ENCODE measurements around the gene LRCH1.

The LRCH1 gene

GRCh38 chr13:46659413-46660065 lies 106.6 kb downstream of the LRCH1 start:
- H3K27ac Mint-ChIP-seq = no peak overlapping the region
- no peak overlapping the region for H3K4me3 Mint-ChIP-seq
- no peaks in the 10 kb centered on the region for H3K9me3 Mint-ChIP-seq (ENCODE audit: low read depth)
- H3K27me3 Mint-ChIP-seq = no peaks in the 10 kb centered on the region
- H3K4me1 Mint-ChIP-seq (ENCODE audit: low read depth) = peaks cover 28% of the 10 kb centered on the region
- peaks cover 3% of the 10 kb centered on the region for H3K36me3 Mint-ChIP-seq

DNA sequence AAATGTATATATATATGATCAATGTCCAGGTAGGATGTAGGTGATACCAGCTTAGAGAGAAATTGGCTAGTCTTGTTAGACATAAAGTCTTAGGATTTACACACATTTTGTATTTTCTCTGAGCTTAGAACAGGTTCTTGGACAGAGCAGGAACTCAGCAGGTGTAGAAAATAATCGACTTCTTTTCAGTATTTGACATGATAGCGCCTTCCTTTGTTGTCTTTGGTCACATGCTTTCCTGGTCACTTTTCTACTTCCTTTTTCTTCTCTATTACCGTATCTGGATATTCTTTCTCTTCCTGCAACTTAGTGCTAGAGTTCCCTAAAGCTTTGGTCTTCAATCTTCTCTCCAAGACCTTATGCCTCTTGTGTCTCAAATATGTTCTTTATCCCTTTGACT lies 107.4 kb downstream of the LRCH1 start:
- H3K9me3 Mint-ChIP-seq (ENCODE audit: low read depth) = no peaks in the 10 kb centered on the region
- H3K27ac Mint-ChIP-seq = no peak overlapping the region
- peaks cover 25% of the 10 kb centered on the region for H3K4me1 Mint-ChIP-seq (ENCODE audit: low read depth)
- no peak overlapping the region for H3K4me3 Mint-ChIP-seq
- H3K36me3 Mint-ChIP-seq = peaks cover 3% of the 10 kb centered on the region
- no peaks in the 10 kb centered on the region for H3K27me3 Mint-ChIP-seq

DNA sequence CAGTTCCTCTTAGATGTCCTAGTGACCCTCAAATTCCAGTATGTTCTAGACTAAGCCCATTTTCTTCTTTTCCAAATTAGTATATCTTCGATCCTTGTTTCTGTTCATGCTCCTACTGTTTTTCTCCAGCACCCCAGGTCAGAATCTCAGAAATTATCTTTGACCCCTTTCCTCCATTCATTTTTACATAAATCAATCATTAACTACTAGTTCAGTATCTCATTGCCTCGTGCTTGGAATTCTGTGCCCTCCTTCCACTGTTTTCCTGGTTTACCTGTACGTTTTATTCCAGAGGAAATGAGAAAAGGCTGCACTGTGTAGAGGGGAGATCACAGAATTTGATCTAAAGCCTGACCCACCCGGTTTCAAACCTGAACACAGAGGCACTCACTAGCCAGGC lies 107.9 kb downstream of the LRCH1 start:
- no peaks in the 10 kb centered on the region for H3K27me3 Mint-ChIP-seq
- peaks cover 3% of the 10 kb centered on the region for H3K36me3 Mint-ChIP-seq
- H3K4me3 Mint-ChIP-seq = no peak overlapping the region
- no peak overlapping the region for H3K27ac Mint-ChIP-seq
- peaks cover 25% of the 10 kb centered on the region for H3K4me1 Mint-ChIP-seq (ENCODE audit: low read depth)
- no peaks in the 10 kb centered on the region for H3K9me3 Mint-ChIP-seq (ENCODE audit: low read depth)

GRCh38 chr13:46662690-46663089 lies 109.7 kb downstream of the LRCH1 start:
- no peak overlapping the region for H3K4me3 Mint-ChIP-seq
- H3K4me1 Mint-ChIP-seq (ENCODE audit: low read depth) = peaks cover 30% of the 10 kb centered on the region
- H3K27me3 Mint-ChIP-seq = no peaks in the 10 kb centered on the region
- H3K36me3 Mint-ChIP-seq = no peaks in the 10 kb centered on the region
- no peak overlapping the region for H3K27ac Mint-ChIP-seq
- no peaks in the 10 kb centered on the region for H3K9me3 Mint-ChIP-seq (ENCODE audit: low read depth)

- Mint-ChIP-seq H3K27me3 (no peaks in the 10 kb centered on the region), H3K36me3 (no peaks in the 10 kb centered on the region), H3K27ac (no peak overlapping the region), H3K9me3 (ENCODE audit: low read depth) (no peaks in the 10 kb centered on the region), H3K4me3 (no peak overlapping the region), H3K4me1 (ENCODE audit: low read depth) (peaks cover 37% of the 10 kb centered on the region)
These were observed 110.5 kb downstream of the LRCH1 start for GRCh38 chr13:46663206-46664037.

GRCh38 chr13:46664195-46664594 lies 111.2 kb downstream of the LRCH1 start:
- H3K36me3 Mint-ChIP-seq = no peaks in the 10 kb centered on the region
- H3K9me3 Mint-ChIP-seq (ENCODE audit: low read depth) = no peaks in the 10 kb centered on the region
- H3K27ac Mint-ChIP-seq = peak overlapping the region; percentile 22
- no peaks in the 10 kb centered on the region for H3K27me3 Mint-ChIP-seq
- peaks cover 42% of the 10 kb centered on the region for H3K4me1 Mint-ChIP-seq (ENCODE audit: low read depth)
- no peak overlapping the region for H3K4me3 Mint-ChIP-seq

DNA sequence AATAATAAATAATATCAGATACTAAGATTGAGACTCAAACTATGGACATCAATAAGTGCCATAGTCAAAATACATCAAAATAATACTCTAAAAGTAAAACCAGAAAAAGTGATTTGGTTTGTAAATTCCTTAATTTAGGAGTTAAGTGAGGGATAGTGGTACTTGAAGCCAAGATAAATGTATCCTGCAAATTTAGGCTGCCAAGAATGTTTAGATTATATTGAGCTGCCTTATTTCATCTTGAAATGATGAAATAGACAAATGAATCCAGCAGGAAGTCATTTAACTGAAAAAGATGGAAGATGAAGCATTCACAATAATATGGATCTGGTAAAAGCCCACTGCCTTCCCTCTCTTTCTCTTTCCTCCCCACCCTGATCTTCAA lies 112.3 kb downstream of the LRCH1 start:
- peaks cover 2% of the 10 kb centered on the region for H3K36me3 Mint-ChIP-seq
- H3K27me3 Mint-ChIP-seq = no peaks in the 10 kb centered on the region
- H3K9me3 Mint-ChIP-seq (ENCODE audit: low read depth) = no peaks in the 10 kb centered on the region
- H3K27ac Mint-ChIP-seq = peak overlapping the region; percentile 59
- peaks cover 42% of the 10 kb centered on the region for H3K4me1 Mint-ChIP-seq (ENCODE audit: low read depth)
- H3K4me3 Mint-ChIP-seq = no peak overlapping the region

DNA sequence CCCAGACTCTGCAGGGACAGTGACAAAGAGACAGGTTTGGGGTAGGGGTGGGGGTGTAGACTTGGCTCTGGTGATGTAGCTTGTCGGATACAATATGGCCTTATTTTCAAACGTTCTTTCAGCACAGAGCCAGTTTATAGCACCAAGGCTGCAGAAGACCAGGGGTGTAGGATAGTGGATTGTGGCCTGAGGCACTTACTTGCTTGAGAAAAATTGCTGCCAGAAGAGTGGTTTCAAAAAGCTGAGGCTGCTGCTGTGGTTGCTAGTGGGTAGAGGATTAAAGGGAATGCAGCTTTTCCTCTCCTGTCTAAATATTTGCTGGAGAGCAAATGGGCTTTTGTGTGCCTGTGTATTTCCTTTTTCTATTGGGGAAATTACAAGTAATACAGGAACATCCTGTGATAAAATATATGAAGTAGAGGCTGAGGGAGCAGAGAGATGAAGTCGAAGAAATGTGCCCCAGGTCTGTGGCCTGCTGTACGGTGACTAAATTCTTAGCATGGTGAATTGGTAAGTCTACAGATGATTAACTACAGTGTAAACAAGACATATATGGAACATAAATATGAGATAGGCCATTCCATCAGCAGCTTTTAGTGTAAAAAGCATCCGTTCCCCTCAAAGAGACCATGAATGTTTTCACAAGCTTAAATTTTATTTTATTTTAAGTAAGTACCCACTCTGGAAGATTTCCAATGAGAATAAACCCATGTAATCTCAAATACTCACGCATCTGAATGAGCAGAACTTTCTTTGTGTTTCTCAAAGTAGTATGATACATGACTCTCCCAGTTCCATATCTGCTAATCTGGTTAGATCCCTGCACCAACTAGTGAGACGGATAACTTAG lies 112.9 kb downstream of the LRCH1 start:
- H3K27me3 Mint-ChIP-seq = no peaks in the 10 kb centered on the region
- peak overlapping the region; percentile 59 for H3K27ac Mint-ChIP-seq
- peaks cover 2% of the 10 kb centered on the region for H3K36me3 Mint-ChIP-seq
- peaks cover 42% of the 10 kb centered on the region for H3K4me1 Mint-ChIP-seq (ENCODE audit: low read depth)
- H3K9me3 Mint-ChIP-seq (ENCODE audit: low read depth) = no peaks in the 10 kb centered on the region
- peak overlapping the region; percentile 51 for H3K4me3 Mint-ChIP-seq

GRCh38 chr13:46666727-46667456 lies 113.9 kb downstream of the LRCH1 start:
- peaks cover 9% of the 10 kb centered on the region for H3K36me3 Mint-ChIP-seq
- H3K4me1 Mint-ChIP-seq (ENCODE audit: low read depth) = peaks cover 46% of the 10 kb centered on the region
- H3K9me3 Mint-ChIP-seq (ENCODE audit: low read depth) = no peaks in the 10 kb centered on the region
- peak overlapping the region; percentile 80 for H3K4me3 Mint-ChIP-seq
- H3K27ac Mint-ChIP-seq = peak overlapping the region; percentile 82
- H3K27me3 Mint-ChIP-seq = no peaks in the 10 kb centered on the region

- Mint-ChIP-seq H3K27ac (peak overlapping the region; percentile 93), H3K36me3 (peaks cover 10% of the 10 kb centered on the region), H3K27me3 (no peaks in the 10 kb centered on the region), H3K4me3 (peak overlapping the region; percentile 89), H3K4me1 (ENCODE audit: low read depth) (peaks cover 47% of the 10 kb centered on the region), H3K9me3 (ENCODE audit: low read depth) (no peaks in the 10 kb centered on the region)
These were observed 114.8 kb downstream of the LRCH1 start for GRCh38 chr13:46667687-46668281.

- Mint-ChIP-seq H3K36me3 (peaks cover 10% of the 10 kb centered on the region), H3K9me3 (ENCODE audit: low read depth) (no peaks in the 10 kb centered on the region), H3K27ac (peak overlapping the region; percentile 93), H3K4me3 (peak overlapping the region; percentile 89), H3K4me1 (ENCODE audit: low read depth) (peaks cover 47% of the 10 kb centered on the region), H3K27me3 (no peaks in the 10 kb centered on the region)
These were observed 115.3 kb downstream of the LRCH1 start for GRCh38 chr13:46668302-46668720.

DNA sequence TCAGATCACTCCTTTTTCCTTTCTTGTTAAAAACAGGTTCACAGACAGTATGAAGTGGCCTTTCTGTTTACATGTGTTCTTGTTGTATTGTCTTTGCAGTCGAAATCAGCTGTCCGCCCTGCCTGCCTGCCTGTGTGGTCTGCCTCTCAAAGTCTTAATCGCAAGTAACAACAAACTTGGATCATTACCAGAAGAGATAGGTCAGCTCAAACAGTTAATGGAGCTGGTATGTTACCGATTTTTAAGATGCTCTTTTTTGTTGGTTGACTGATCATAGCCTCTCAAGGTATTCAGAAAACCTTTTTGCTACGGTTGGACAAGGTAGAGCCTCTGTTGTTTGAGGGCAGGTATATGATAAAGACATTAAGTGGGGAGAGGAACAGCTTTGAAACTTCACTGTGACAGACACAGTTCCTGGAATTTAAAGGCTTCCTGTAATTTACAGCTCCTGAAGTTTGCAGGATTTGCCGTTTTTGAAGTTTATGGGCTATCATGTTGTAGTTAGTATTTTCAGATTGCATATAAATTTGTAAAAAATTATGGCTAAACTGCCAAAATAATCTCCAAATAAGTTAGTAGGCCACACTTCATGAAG lies 116.1 kb downstream of the LRCH1 start:
- Mint-ChIP-seq H3K4me3 (peak overlapping the region; percentile 72), H3K36me3 (peaks cover 10% of the 10 kb centered on the region), H3K27me3 (no peaks in the 10 kb centered on the region), H3K9me3 (ENCODE audit: low read depth) (no peaks in the 10 kb centered on the region), H3K4me1 (ENCODE audit: low read depth) (peaks cover 47% of the 10 kb centered on the region), H3K27ac (peak overlapping the region; percentile 35)

GRCh38 chr13:46672338-46673090 lies 119.5 kb downstream of the LRCH1 start:
- no peak overlapping the region for H3K4me3 Mint-ChIP-seq
- no peaks in the 10 kb centered on the region for H3K9me3 Mint-ChIP-seq (ENCODE audit: low read depth)
- H3K27ac Mint-ChIP-seq = no peak overlapping the region
- H3K4me1 Mint-ChIP-seq (ENCODE audit: low read depth) = peaks cover 24% of the 10 kb centered on the region
- no peaks in the 10 kb centered on the region for H3K27me3 Mint-ChIP-seq
- H3K36me3 Mint-ChIP-seq = peaks cover 10% of the 10 kb centered on the region
